GM15510 (cell line): ENCODE data around the gene CDKL1.
A peak's percentile ranks its signal among the peaks of the same experiment; 100 is the strongest.

Source experiments
- POLR2A ChIP-seq: IDR thresholded peaks from 3 replicates; pipeline ENCODE4 v1.6.1; 2011; ENCODE audit warnings: borderline replicate concordance; ENCODE audit not compliant: insufficient read length; ENCODE audit errors: extremely low read depth

The CDKL1 gene

DNA sequence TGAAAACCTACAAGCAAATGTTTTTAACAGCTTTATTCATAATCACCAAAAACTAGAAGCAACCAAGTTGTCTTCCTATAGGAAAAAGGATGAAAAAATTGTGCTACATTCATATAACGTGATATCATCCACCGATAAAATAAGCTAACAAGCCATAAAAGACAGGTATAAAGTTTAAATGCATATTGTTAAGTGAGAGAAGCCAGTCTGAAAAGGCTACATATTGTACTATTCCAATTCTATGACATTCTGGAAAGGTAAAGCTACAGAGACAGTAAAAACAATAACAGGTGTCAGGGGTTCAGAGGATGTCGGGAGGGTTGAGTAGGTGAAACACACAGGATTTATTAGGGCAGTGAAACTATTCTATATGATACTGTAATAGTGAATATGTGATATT lies 22.7 kb downstream of the CDKL1 start:
- TF ChIP-seq POLR2A, result no peak

DNA sequence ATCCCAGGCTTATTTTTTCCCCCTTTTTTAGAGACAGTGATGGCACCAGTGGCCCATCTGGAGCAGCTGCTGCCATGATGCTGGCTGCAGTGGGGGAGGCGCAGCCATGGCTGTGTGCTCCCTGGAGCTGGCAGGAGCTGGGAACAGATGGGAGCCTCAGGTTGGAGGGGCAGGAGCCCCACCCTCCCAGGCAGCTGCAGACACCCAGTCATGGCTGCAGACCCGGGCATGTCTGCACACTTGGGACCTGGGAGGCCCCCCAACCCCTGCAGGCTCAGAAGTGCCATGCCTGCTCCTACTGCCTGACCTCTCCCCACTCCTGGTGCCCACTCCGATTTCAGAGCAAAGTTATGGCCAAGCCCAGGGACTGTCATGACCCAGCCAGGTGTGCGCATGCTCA lies 25.1 kb downstream of the CDKL1 start:
- TF ChIP-seq POLR2A, result no peak

DNA sequence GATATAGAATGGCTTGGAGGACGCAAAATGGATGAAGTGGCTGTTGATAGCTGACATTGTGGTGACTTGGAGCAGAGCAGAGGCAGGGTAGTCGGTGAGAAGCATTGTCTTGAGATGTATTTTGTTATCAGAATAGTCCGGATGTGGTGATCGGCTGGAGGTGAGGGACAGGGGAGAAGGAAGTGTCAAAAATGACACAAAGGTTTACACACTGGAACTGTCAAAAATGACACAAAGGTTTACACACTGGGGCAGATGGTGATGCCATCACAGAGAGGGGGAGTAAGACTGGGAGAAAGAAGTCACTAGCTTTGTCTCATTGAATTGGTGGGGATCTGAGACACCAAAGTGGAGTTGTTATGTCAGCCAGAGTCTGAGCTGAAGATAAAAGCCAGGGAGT lies 30.1 kb downstream of the CDKL1 start:
- no peak for TF ChIP-seq POLR2A

DNA sequence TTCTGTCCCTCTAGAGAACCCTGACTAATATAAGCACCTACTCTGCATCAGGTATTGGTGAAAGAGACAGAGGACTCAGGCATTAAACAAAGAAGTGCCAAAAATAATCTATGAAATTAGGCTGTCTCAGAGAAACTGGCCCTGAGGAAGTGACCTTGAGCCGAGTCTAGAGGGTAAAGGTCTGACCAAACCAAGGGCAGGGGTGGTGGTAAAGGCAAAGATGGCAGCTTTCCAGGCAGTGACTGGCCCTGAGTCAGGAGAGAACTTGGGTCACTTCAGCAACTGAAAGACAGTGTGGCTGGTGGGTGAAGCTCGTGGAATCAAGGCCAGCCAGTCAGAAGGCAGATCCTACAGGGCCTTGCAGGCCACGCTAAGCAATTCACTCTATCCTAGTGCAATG lies 30.6 kb downstream of the CDKL1 start:
- no peak for TF ChIP-seq POLR2A

DNA sequence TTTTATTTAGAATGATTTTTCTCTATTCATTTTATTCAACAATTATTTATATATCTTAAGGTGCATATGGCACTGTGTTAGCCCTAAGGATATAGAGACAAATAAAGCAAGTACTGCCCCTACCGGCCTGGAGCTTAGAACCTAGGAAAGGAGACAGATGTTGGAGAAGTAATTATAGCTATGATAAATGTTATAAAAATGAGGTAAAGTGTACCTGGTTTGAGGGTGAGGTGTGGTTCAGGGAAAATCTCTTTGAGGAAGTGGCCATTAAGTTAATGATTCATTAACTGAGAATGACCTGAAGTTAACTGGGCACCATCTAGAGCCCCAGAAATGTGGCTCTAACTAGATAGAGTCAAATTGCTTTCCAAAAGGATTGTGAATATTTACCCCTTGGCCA lies 31.9 kb downstream of the CDKL1 start:
- no peak for TF ChIP-seq POLR2A

DNA sequence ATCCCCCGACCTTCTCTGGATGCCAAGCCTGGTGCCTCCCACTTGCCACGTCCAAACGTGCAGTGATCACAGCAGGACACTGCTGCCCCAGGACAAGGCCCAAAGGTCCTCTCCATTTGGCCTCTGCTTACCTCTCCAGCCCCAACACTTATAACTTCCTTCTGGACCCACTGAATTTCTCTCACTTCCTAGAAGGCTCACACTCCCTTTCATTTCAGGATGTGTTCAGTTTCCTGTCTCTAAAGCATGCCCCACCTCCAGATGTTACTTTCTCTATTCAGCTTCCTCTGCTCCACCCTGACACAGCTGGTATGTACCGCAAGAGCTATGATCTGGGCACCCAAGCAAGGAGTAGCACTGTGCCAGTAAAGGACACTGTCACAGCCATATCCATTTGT lies 33.0 kb downstream of the CDKL1 start:
- peak; percentile 49 for TF ChIP-seq POLR2A

DNA sequence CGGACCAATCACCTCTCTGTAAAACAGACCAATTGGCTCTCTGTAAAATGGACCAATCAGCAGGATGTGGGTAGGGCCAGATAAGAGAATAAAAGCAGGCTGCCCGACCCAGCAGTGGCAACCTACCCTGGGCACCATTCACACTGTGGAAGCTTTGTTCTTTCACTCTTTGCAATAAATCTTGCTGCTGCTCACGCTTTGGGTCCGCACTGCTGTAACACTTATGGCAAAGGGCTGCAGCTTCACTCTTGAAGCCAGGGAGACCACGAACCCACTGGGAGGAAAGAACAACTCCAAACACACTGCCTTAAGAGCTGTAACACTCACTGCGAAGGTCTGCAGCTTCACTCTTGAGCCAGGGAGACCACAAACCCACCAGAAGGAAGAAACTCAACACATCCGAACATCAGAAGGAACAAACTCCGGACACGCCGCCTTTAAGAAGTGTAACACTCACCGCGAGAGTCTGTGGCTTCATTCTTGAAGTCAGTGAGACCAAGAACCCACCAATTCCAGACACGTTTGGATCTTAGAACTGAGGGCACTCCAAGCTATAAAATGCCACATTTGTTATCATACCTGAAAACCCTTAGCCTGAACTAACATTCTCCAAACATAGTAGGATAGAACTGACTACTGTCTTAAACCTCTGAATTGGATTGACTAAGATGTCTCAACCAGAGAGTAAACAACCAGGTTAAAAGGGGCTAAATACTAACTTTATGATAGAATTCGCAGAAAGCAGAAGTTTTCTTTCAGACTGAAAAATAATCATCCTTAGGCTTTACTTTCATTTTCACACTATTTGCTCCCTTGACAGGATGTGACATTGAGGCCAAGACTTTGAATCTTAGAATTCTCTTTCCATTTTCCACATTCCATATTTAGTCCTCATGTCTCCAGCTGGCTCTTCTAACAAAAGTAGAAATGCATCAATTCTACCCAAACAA lies 33.6 kb downstream of the CDKL1 start:
- TF ChIP-seq POLR2A, result peak; percentile 30

DNA sequence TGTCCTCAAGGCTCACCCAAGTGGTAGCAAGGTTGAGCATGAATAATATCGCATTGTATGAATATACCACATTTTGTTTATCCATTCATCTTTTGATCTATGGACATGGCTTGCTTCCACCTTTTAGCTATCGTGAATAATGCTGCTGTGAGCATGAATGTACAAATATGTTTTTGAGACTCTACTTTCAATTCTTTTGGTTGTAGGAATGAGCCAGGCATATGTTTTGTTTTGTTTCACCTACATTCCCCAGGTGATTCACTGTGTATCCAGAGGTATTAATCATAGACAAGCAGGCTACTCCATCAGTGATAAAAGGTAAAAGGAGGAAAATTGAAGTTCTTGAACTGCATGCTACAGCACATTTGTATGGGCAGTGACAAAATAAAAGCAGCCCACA lies 35.8 kb downstream of the CDKL1 start:
- TF ChIP-seq POLR2A, result no peak

DNA sequence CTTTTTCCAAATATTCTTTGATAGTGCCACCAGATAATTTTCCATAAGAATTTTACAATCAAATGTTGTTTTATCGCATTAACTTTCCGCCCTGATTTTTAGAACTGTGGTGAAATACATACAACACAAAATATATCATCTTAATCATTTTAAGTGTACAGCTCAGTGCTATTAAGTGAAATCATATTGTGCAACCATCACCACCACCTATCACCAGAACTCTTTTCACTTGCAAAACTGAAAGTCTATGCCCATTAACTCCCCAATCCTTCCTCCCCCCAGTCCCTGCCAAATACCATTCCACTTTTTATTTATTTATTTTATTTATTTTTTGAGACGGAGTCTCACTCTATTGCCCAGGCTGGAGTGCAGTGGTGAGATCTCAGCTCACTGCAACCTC lies 36.6 kb downstream of the CDKL1 start:
- TF ChIP-seq POLR2A, result no peak

DNA sequence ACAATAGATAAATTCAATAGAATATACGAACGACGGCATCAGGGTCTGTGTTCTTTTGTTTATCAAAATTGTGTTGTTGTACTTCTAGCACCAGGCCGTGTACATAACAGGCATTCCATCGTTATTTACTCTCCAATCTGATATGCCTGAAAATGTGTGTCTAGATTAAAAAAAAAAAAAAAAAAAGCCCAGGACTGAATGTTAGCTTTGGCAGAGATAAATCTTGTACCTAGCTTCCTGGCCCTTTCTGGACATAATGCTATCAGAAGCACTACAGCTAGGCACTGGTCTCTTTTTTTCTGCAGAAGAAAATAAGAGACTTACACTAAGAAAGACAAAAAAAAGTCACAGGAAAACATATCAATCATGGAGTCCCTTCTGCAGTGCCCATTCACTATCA lies 37.0 kb downstream of the CDKL1 start:
- TF ChIP-seq POLR2A, result no peak

DNA sequence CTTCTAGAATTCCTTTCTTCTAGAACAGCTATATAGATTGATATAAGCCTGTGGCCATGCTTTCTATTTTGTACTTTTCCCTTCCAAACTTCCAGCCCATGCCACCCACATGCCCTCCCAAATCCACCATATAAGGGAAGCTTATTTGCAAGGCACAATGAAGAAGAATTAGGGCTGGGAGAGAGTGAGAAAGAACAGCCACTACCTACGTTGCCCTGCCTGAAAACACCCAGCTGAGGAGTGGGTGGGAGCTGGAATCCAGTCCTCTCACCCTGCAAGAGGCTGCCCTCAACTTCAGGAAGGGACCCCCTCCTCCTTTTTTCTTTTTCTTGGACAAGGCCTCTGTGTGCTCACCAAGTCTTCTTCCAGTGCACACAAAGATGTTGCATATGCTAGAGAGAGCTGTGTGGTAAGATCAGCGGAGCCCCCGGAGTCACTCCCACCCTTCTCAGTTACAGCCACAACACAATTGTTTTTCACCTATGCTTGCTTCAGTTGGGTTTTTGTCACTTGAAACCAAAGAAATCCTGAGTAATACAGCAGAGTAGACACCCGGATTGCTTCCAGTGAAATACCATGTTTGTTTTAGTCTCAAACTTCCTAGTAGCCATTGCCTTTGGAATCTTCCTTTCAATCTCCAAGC lies 38.8 kb downstream of the CDKL1 start:
- TF ChIP-seq POLR2A, result no peak

DNA sequence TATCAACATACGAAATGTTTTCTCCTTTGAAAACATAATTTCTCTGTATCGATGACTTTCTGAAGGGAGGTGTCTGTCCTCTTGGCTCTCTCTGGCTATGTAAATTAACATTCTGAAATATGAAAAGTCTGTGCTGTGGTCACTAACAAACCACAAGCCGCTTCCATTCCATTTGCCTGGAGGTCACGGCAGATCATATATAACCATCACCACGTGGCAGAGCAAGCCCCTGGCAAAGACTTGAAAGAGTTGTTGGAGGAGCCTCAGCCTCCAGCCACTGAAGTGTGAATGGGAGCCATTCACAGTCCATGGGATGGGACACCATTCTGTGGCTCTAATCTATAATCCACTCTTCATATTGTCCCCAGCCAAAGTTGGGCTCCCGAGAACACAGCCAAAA lies 39.6 kb downstream of the CDKL1 start:
- TF ChIP-seq POLR2A, result no peak

DNA sequence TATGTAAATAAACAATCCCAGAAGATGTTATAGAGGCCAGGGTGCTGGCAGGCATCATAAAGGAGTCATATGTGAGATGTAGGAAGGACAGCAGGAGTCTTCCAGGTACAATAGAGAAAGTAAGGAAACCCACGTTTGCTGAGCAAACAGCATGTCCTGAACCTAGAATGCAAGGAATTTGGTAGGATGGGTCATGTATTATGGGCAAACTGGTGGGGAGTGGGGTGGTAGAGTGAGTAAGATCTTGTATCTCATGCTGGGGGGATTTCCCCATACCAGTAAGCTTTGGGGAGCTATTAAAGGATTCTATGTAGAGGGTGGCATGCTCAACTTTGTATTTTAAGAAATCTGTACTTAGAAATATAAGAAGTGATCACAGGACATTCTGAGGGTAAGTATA lies 41.0 kb downstream of the CDKL1 start:
- no peak for TF ChIP-seq POLR2A

DNA sequence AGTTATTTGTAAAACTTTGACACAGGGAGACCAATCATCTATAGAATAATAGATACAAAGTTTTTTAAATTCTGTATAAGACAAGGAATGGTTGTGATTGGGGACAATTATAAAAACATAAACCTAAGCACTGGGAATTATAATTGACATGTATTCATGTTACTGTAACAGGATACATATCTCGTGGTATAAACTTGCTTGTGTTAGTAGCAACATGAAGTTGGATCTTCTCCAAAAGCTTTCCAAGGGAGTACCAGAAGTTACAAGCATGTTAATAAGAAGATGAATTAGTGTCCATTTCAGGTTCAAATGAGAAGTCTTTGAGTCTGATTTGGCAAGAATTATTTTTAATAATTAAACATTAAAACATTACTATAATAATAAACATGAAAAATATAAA lies 42.2 kb downstream of the CDKL1 start:
- TF ChIP-seq POLR2A, result no peak

DNA sequence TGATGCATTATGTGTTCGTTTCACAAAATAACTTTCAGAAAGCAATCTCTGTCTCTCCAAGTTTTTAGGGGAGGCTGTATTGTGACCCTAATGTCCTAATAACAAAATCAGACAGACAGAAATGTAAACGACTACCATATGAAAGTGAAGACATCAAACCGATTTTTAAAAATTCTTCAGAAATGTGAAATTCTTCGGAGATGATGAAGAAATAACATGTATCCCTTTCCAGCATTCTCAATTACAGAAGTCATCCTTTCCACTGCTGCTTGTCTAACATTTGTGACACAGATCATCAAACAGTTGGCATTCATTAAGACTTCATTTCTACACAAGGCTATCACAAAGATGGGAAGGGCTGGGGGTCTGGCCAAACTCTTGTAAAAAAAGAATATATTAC lies 43.6 kb downstream of the CDKL1 start:
- TF ChIP-seq POLR2A, result no peak

DNA sequence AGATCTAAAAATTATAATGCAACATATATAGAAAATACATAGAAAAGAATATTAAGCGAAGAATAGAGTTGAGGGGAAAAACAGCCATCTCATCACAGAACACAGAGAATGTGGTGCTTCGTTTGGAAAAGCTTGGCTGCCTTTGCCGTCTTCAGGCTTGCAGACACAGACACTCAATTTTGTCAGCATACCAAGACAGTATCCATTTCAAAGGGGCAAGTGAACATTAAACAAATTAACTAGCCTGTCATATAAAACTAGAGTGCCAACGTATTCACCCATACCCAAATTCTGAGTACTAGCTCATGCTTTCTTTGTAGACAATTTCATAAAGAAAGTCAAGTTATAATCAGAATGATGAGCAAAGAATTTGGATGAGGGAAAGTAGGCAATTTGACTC lies 44.1 kb downstream of the CDKL1 start:
- TF ChIP-seq POLR2A, result no peak
